Loucy (cell line): ENCODE data around the gene STS.

Experiments
- H2AFZ ChIP-seq: fragments of 200-600 bp; sonication (generic); 2 replicates; pipeline ENCODE4 v1.6.0; 2016; ENCODE audit warnings: antibody characterized with exemption, mild to moderate bottlenecking, low read length, moderate library complexity
- H3F3A ChIP-seq: fragments of 200-600 bp; 2 replicates; pipeline ENCODE4 v1.6.0; 2016; ENCODE audit warnings: antibody characterized with exemption, low read depth, mild to moderate bottlenecking
- H3K27me3 ChIP-seq: fragments of 200-600 bp; sonication (generic); 2 replicates; pipeline ENCODE4 v1.6.1; 2014; ENCODE audit warnings: low read length, mild to moderate bottlenecking; ENCODE audit not compliant: insufficient read depth, poor library complexity, severe bottlenecking
- H3K36me3 ChIP-seq: fragments of 200-600 bp; sonication (generic); 2 replicates; pipeline ENCODE4 v1.6.1; 2016; ENCODE audit warnings: low read length; ENCODE audit not compliant: insufficient read depth
- H3K4me1 ChIP-seq: fragments of 200-600 bp; sonication (generic); 2 replicates; pipeline ENCODE4 v1.5.1; 2014; ENCODE audit warnings: low read length, mild to moderate bottlenecking; ENCODE audit not compliant: insufficient read depth, poor library complexity, severe bottlenecking
- H3K4me2 ChIP-seq: fragments of 200-600 bp; sonication (generic); 2 replicates; pipeline ENCODE4 v1.6.0; 2014; ENCODE audit warnings: antibody characterized with exemption, low read length, low read depth, mild to moderate bottlenecking; ENCODE audit not compliant: poor library complexity, severe bottlenecking
- H3K4me3 ChIP-seq: fragments of 200-600 bp; sonication (generic); 2 replicates; pipeline ENCODE4 v1.5.1; 2014; ENCODE audit warnings: low read length, mild to moderate bottlenecking, mixed read lengths; ENCODE audit not compliant: poor library complexity, severe bottlenecking
- H3K79me2 ChIP-seq: fragments of 200-600 bp; sonication (generic); 2 replicates; pipeline ENCODE4 v1.6.1; 2014; ENCODE audit warnings: low read length; ENCODE audit not compliant: insufficient read depth
- H3K9ac ChIP-seq: fragments of 200-600 bp; sonication (generic); 2 replicates; pipeline ENCODE4 v1.6.0; 2014; ENCODE audit warnings: mild to moderate bottlenecking, low read depth, low read length, moderate library complexity; ENCODE audit not compliant: poor library complexity, severe bottlenecking
- H3K9me2 ChIP-seq: fragments of 200-600 bp; sonication (generic); replicated peaks from 2 replicates; pipeline ENCODE4 v1.6.1; 2016; ENCODE audit warnings: low read depth, low read length, mixed read lengths
- H3K9me3 ChIP-seq: fragments of 200-600 bp; sonication (generic); 2 replicates; pipeline ENCODE4 v1.6.1; 2014; ENCODE audit warnings: mild to moderate bottlenecking, antibody characterized with exemption, low read length, low read depth; ENCODE audit not compliant: insufficient read depth
- H4K20me1 ChIP-seq: fragments of 200-600 bp; sonication (generic); 2 replicates; pipeline ENCODE4 v1.6.0; 2014; ENCODE audit warnings: antibody characterized with exemption, low read length, mild to moderate bottlenecking; ENCODE audit not compliant: insufficient read depth, poor library complexity, severe bottlenecking
- EZH2phosphoT487 ChIP-seq: fragments of 200-600 bp; IDR thresholded peaks from 2 replicates; pipeline ENCODE4 v1.6.1; 2018; ENCODE audit warnings: antibody characterized with exemption, mild to moderate bottlenecking, moderate library complexity, borderline replicate concordance
- TF ChIP-seq, protein P1 (sequence below): fragments of 200-600 bp; sonication (generic); conservative IDR thresholded peaks from 2 replicates; pipeline ENCODE4 v1.5.1; 2014; ENCODE audit warnings: mild to moderate bottlenecking, antibody characterized with exemption, low read length

STS gene

GRCh38 chrX:7143076-7143475, 4.4 kb upstream of the STS start:
- Histone ChIP-seq H3K36me3 (no peaks in the 10 kb centered on the region), H3K4me2 (no peak overlapping the region), H3K27me3 (no peaks in the 10 kb centered on the region), H3K79me2 (peaks cover 44% of the 10 kb centered on the region), H3K9me3 (no peaks in the 10 kb centered on the region), H2AFZ (no peak overlapping the region), H3F3A (no peaks in the 10 kb centered on the region), H3K4me3 (no peak overlapping the region), H3K9me2 (no peaks in the 10 kb centered on the region), H3K4me1 (peaks cover 31% of the 10 kb centered on the region), H4K20me1 (no peaks in the 10 kb centered on the region), H3K9ac (no peak overlapping the region)
- TF ChIP-seq, protein P1, sequence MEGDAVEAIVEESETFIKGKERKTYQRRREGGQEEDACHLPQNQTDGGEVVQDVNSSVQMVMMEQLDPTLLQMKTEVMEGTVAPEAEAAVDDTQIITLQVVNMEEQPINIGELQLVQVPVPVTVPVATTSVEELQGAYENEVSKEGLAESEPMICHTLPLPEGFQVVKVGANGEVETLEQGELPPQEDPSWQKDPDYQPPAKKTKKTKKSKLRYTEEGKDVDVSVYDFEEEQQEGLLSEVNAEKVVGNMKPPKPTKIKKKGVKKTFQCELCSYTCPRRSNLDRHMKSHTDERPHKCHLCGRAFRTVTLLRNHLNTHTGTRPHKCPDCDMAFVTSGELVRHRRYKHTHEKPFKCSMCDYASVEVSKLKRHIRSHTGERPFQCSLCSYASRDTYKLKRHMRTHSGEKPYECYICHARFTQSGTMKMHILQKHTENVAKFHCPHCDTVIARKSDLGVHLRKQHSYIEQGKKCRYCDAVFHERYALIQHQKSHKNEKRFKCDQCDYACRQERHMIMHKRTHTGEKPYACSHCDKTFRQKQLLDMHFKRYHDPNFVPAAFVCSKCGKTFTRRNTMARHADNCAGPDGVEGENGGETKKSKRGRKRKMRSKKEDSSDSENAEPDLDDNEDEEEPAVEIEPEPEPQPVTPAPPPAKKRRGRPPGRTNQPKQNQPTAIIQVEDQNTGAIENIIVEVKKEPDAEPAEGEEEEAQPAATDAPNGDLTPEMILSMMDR = no peak

DNA sequence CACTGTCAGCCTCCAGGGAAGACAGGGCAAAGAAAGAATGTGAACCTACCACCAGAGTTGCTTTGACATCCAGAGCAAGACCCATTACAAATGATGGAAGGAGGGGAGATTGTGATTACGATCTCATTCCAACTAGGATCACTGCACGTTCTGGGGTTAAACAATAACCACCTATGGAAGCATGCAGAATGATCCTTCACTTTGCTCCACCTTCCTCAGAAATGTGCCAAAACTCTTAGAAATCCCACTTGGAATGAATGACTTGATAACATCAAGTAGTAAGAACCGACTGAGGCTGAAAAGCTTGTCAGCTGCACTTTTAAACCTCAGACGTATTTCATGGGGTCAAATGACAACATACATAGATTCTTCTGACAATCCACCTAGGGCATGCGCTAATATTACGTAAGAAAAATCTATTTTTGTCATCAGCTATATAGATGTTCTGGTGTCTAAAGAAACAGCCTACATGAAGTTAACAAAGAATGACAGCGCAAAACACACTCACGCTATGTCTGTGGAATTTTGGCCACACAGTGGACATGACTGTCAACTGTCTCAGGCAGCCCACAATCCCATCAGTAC, 3.5 kb upstream of the STS start:
- peaks cover 53% of the 10 kb centered on the region for H3K79me2 ChIP-seq
- peaks cover 4% of the 10 kb centered on the region for H4K20me1 ChIP-seq
- no peak overlapping the region for H3K4me2 ChIP-seq
- no peaks in the 10 kb centered on the region for H3F3A ChIP-seq
- no peak overlapping the region for H3K4me3 ChIP-seq
- H3K9me2 ChIP-seq = no peaks in the 10 kb centered on the region
- peaks cover 31% of the 10 kb centered on the region for H3K4me1 ChIP-seq
- no peak overlapping the region for H2AFZ ChIP-seq
- H3K9me3 ChIP-seq = no peaks in the 10 kb centered on the region
- no peaks in the 10 kb centered on the region for H3K36me3 ChIP-seq
- H3K9ac ChIP-seq = no peak overlapping the region
- TF ChIP-seq, protein P1 = no peak
- H3K27me3 ChIP-seq = no peaks in the 10 kb centered on the region

- H3K9me3 ChIP-seq = no peaks in the 10 kb centered on the region
- H3K9ac ChIP-seq = peak overlapping the region; percentile 27
- no peak overlapping the region for H2AFZ ChIP-seq
- no peaks in the 10 kb centered on the region for H3K9me2 ChIP-seq
- H4K20me1 ChIP-seq = peaks cover 7% of the 10 kb centered on the region
- peak overlapping the region; percentile 17 for H3K4me3 ChIP-seq
- TF ChIP-seq EZH2phosphoT487 = no peak
- TF ChIP-seq, protein P1 = no peak
- H3K4me1 ChIP-seq = peaks cover 31% of the 10 kb centered on the region
- no peaks in the 10 kb centered on the region for H3K36me3 ChIP-seq
- no peaks in the 10 kb centered on the region for H3F3A ChIP-seq
- peak overlapping the region; percentile 85 for H3K4me2 ChIP-seq
- peaks cover 58% of the 10 kb centered on the region for H3K79me2 ChIP-seq
- H3K27me3 ChIP-seq = no peaks in the 10 kb centered on the region
Observed at GRCh38 chrX:7145454-7145853, 2.1 kb upstream of the STS start.
